HG03060 (cell line): ENCODE measurements around the gene BCAS3.
"Not testable (repeated sequence)": the region's sequence is repeated elsewhere in the genome, so short reads cannot be mapped to it uniquely, and the experiment has no call there.

ENCODE experiments used
- ATAC-seq: cut with Tn5 transposase; IDR thresholded peaks from one replicate; pipeline ENCODE4 v1.9.1; 2021; ENCODE audit warnings: low read depth, moderate number of reproducible peaks; ENCODE audit not compliant: unreplicated experiment

The BCAS3 gene

DNA sequence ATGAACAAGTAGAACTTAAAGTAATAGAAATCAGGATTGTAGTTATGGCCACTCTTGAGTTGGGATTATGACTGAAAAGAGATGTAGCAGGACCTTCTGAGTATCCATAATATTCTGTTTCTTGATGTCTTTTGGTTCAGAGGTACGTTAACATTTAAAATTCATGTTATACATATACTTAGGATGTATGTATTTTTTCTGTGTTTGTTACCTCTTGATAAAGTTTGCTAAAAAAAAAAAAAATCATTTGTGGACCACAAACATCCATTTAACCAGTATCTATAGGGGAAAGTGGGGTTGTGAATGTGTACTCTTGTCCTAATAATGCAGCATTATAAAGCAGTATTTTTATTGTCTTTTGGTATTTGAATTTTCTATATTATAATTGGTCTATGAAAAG, 65.6 kb downstream of the BCAS3 start:
- no peak for ATAC-seq

DNA sequence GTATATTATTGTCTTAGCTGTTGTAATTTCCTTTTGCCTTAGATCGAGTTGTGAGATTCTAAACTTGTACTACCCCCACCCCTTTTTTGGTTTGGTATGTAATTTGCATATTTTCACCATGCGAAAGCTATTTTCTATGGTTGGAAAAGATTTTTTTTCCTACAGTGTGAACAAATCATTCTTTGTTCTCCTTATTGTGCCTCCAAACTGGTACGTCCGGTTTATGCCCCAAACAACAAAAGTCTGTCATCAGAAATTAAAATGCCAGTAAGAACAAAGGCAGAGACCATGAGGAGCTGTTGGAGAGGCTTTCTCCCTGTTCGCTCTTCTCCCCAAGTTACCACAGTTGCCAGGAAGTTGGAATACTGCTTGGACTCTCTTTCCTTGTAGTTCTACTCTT, 66.1 kb downstream of the BCAS3 start:
- no peak for ATAC-seq

DNA sequence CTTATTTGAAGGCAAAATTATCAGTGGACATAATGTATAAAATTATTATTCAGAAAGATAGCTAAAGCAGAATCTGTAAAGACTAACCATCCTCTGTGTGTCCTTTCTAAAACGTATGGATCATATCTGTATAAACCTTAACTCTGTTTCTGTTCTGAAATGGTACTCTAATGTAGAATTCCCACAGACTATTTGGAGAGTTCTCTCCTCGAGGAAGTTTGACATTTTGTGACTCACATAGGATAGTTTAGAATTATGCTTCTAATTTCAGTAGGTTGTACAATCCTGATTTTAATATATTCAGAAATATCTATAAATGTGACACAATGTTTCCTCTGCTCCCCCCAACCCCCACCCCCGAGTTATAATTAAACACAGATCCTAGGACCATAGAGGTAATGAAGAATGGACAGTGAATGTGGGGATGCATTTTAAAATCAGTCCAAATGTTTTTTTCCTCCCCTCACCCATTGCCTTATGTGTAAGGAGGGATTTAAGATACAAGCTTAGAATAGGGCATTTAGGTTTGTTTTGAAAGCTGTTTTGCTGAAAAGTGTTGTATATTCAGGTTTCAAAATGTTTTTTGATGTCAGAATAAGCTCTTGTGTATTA, 66.8 kb downstream of the BCAS3 start:
- no peak for ATAC-seq

DNA sequence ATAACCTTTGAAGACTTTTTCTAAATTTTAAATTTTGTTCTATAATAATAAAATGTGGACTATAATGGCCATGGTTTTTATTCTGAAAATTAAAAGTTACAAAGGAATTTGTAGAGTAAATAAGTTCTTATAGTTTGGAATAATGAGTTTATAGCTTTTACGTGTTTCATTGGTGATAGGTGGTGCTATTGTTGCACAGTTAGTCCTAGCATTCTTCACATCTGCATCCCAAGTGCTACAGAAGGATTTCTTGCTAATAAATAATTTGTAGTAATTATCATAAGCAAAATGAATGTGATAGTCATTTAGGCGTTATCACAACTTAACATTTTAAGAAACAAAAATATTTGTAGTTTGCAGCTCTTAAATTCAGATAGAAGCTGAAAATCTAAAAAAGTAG, 67.9 kb downstream of the BCAS3 start:
- ATAC-seq, result no peak

DNA sequence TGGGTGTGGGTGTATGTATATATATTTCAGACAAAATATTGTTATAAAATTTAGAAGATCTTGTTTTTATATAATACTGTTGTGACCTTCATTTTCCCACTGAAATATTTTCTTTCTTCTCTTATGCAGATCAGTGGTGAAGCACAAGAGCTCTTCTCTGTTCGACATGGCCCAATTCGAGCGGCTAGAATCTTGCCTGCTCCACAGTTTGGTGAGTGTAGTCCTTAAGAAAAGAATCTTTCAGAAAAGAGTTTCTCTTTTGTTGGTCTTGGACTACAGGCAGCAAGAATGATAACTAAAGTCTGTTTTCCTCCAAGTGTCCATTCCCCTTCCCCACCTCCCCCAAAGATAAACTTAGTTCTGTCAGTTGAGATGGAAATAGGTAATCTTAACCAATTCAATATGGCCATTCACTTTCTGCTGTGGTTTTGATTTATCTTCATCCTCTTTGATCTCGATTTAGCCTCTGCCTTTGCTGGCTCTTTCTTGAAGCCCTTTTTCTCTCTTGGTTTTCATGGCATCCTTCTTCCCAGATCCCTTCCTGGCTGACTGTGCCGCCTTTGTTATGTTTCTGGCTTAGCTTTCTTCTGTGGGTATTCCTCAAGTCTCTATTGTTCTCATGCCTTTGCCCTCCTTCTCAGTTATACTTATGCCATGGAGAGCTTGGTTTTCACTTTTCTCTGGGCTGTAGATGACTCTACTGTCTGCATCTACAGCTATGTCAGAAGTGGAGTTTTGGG, 69.6 kb downstream of the BCAS3 start:
- no peak for ATAC-seq

DNA sequence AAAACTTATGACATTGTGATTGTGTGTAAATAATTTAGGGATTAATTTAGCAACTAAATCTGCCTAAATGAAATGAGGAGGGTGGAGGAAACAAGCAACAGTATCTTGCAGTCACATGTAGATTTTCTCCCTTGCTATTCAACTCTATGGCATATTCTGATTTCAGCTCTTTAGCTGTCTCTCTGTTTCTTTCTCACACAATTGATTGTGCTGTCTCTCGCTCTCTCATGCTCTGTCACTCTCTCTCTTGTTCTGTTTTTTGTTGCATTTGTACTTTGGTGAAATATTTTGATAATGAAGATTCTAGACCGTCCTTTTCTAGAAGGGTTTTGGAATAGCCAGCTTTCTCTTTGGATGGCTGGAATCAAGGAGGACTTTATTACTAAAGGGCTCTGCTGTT, 70.6 kb downstream of the BCAS3 start:
- ATAC-seq, result no peak

DNA sequence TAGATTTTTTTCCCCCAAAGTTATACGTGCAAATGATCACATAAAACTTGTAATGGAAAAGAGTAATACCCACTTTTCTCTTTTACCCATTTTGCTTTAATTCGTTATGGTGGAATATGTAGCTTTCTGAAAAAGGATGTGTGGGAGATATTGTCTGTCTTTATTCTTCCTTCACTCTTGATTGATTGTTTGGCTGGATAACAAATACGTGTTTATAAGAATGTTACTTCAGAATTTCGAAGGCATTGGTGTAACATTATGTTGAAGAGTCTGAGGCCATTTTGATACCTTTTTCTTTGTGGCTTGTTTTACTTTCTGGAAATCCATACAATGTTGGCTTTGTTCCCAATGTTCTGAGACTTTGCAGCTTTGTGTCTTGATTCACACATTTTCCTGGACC, 71.4 kb downstream of the BCAS3 start:
- ATAC-seq, result no peak

DNA sequence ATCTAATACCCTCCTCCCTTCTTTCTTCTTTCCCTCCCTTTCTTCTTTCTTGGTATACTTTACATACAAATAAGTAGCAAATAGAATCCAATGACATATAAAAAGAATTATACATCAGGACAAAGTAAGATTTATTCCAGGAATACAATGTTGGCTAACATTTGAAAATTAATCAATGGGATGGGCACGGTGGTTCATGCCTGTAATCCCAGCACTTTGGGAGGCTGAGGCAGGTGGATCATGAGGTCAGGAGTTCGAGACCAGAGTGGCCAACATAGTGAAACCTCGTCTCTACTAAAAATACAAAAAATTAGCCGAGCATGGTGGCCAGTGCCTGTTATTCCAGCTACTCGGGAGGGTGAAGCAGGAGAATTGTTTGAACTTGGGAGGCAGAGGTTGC, 72.1 kb downstream of the BCAS3 start:
- no peak for ATAC-seq

DNA sequence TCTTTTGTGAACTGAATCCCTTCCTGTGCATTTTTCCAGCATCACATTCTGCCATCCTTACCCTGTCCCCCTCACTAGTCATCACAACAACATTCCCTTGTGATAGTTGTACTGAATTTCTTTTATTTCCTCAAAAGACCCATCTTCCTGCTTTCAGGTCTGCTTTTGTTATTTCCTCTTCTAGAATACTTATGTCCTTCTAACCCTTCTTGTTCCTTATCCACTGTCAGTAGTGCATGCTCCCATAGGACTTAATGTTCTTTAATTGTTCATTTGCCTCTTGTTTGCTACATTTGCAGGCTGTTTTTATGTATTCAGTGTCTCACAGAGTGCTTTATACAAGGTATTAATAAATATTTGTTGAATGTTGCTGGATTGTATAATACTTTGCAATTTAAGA, 73.0 kb downstream of the BCAS3 start:
- no peak for ATAC-seq

DNA sequence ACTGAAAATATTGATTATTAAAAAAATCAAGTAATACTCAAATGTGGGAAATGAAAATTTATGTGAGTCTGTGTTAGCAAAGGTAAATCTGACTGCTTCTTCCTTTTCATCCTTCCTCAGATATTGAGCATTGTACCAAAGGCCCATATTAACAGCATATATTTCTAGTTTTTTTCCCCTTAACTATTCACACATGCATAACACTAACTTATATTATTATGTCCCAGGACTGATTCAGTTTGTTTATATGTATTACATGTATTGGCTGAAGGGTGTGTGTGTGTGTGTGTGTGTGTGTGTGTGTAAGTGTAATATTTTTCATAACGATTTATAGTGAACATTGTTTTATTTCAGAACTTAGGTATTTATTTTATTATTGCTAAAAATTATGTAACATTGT, 74.2 kb downstream of the BCAS3 start:
- no peak for ATAC-seq

DNA sequence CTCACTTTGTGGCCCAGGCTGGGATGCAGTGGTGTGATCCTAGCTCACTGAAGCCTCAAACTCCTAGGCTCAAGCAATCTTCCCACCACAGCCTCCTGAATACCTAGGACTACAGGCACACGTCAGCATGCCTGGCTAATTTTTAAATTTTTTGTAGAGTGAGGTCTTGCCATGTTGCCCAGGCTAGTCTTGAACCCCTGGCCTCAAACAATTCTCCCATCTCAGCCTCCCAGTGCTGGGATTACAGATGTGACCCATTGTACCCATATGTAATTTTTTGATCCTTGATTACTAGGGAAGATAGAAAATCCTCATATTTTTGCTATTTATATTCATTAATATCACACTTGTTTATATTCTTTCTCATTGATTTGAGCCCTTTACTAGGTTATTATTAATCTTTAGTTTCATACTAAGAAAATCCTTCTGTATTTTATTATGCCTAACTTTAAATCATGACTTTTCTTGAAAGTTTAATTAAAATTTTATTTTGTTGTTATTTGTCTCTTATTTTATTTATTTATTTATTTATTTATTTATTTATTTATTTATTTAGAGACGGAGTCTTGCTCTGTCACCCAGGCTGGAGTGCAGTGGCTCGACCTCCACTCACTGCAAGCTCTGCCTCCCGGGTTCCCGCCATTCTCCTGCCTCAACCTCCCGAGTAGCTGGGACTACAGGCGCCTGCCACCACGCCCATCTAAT, 75.4 kb downstream of the BCAS3 start:
- ATAC-seq, result no peak

DNA sequence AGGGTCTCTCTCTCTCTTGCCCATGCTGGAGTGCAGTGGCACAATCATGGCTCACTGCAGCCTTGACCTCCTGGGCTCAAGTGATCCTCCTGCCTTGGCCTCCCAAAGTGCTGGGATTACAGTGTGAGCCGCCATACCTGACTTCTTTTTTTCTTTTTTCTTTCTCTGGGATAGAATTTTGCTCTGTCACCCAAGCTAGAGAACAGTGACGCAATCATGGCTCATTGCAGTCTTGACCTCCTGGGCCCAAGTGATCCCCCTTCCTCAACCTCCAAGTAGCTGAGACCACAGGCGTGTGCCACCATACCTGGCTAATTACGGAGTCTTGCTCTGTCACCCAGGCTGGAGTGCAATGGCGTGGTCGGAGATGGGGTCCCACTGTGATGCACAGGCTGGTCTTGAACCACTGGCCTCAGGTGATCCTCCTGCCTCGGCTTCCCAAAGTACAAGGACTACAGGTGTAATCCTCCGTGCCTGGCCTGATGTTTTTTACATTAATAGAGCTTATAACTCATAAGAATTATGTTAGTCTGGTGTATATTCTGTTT, 76.5 kb downstream of the BCAS3 start:
- ATAC-seq, result no peak

DNA sequence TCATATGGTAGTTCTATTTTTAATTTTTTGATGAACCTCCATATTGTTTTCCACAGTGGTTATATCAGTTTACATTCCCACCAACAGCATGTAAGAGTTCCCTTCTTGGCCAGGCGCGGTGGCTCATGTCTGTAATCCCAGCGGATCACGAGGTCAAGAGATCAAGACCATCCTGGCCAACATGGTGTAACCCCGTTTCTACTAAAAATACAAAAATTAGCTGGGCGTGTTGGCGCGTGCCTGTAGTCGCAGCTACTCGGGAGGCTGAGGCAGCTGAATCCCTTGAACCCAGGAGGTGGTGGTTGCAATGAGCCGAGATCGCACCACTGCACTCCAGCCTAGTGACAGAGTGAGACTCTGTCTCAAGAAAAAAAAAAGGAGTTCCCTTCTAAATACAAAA, 79.1 kb downstream of the BCAS3 start:
- ATAC-seq, result not testable (repeated sequence)

DNA sequence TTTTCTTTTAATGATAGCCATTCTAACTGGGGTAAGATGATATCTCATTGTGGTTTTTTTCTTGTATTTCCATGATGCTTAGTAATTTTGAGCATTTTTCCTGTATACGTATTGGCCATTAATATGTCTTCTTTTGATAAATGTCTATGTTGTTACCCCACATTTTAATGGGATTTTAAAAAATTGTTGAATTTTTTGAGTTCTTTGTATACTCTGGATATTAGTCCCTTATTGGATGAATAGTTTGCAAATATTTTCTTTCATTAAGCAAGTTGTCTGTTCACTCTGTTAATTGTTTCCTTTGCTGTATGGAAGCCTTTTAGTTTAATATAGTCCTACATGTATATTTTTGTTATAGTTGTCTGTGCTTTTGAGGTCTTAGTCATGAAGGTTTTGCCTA, 79.8 kb downstream of the BCAS3 start:
- ATAC-seq, result no peak

DNA sequence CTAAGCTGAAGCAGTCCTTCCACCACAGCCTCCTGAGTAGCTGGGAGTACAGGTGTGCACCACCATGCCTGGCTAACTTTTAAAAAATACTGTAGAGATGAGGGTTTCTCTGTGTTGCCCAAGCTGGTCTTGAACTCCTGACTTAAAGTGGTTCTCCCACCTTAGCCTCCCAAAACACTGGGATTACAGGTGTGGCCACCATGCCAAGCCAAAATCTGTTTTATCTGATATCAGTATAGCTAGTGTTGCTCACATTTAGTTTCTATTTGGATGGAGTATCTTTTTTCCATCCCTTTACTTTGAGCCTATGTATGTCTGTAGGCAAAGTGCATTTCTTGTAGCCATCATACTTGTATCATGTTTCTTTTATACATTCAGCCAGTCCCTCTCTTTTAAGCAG, 82.1 kb downstream of the BCAS3 start:
- ATAC-seq, result no peak

DNA sequence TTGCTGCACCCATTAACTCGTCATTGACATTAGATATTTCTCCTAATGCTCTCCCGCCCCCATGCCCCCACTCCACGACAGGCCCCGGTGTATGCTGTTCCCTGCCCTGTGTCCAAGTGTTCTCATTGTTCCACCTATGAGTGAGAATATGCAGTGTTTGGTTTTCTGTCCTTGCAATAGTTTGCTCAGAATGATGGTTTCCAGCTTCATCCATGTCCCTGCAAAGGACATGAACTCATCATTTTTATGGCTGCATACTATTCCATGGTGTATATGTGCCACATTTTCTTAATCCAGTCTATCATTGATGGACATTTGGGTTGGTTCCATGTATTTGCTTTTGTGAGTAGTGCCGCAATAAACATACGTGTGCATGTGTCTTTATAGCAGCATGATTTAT, 83.7 kb downstream of the BCAS3 start:
- ATAC-seq, result not testable (repeated sequence)

DNA sequence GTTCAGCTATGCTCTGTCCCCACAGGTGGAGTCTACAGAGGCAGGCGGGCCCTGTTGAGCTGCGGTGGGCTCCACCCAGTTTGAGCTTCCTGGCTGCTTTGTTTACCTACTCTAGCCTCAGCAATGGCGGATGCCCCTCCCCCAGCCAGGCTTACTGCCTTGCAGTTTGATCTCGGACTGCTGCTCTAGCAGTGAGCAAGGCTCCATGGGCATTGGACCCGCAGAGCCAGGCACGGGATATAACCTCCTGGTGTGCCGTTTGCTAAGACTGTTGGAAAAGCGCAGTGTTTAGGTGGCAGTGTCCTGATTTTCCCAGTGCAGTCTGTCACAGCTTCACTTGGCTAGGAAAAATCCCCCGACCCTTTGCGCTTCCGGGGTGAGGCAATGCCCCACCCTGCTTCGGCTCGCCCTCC, 89.1 kb downstream of the BCAS3 start:
- no peak for ATAC-seq

DNA sequence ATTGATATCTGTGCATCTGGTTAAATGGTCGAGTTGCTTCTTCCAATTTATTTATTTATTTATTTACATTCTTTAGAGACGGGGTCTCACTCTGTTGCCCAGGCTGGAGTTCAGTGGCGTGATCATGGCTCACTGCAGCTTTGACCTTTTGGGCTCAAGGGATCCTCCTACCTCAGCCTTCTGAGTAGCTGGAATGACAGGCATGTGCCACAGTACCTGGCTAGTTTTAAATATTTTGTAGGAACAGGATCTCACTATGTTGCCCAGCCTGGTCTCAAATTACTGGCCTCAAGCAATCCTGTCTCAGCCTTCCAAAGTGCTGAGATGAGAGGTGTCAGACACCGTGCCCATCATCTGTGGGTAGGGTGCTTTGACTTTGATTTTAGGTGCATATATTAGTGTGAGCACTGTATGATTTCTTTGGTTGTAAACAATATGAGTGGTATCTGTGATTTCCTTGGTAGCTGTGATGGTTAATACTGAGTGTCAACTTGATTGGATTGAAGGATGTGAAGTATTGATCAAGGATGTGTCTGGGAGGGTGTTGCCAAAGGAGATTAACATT, 90.2 kb downstream of the BCAS3 start:
- ATAC-seq, result no peak

DNA sequence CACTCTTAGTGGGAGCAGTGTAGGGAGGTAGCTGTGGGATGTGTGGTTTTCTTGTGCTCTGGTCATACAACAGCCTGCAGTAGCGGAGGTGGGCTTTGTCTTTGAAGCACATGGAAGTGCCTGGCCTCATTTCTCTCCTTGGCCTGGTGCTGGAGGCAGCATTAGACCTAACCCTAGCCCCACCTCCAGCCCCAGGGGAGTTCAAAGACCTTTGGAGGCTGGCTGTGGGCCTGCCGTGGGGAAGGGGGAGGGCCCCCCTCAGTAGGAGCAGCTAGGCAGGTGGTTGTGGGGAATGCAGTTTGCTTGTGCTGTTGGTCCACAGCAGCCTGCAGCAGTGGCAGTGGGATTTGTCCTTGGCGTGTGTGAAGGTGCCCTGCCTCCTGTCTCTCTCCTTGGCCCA, 91.7 kb downstream of the BCAS3 start:
- ATAC-seq, result no peak

DNA sequence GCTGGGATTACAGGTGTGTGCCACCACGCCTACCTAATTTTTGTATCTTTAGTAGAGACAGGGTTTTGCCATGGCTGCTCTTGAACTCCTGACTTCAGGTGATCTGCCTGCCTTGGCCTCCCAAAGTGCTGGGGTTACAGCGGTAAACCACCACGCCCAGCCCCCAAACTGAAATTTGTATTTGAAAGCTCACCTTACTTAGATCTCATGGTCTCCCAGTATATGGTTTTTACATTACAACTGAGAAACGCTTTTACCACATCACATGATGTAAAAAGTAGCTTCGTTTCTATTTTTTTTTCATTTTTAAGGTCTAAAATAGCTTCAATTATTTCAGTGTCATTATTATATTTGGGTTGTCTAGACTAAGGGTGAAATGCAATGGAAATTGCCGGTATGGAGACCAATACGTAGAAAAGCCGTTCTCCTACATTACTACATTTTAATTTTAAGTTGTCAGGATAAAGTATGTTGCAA, 93.3 kb downstream of the BCAS3 start:
- no peak for ATAC-seq

DNA sequence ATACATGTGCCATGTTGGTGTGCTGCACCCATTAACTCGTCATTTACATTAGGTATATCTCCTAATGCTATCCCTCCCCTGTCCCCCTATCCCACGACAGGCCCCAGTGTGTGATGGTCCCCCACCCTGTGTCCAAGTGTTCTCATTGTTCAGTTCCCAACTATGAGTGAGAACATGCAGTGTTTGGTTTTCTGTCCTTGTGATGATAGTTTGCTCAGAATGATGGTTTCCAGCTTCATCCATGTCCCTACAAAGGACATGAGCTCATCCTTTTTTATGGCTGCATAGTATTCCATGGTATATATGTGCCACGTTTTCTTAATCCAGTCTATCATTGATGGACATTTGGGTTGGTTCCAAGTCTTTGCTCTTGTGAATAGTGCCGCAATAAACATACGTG, 94.0 kb downstream of the BCAS3 start:
- ATAC-seq, result not testable (repeated sequence)
